Spleen (tissue), 11 donors: ENCODE results near the gene CCNY. TPM values are rescaled to one million over a fixed set of nuclear protein-coding genes. Genes with fewer than 3 reads are reported as not detected.

Experiments
- DNase-seq: peaks from one replicate; pipeline ENCODE4 v3.0.0-alpha.2; 2020
- H3K27ac ChIP-seq, 8 donors: fragments of 200-600 bp; sonication (generic) in 7 of 8; 1 replicate in 4 of 8; 2 replicates in 4 of 8; pipeline versions ENCODE4 v1.5.0 to v1.8.0; 2016 to 2021; ENCODE audit warnings: inconsistent platforms in 4 of 8, mild to moderate bottlenecking in 4 of 8, moderate library complexity in 1 of 8
- H3K27me3 ChIP-seq, 7 donors: fragments of 200-600 bp; sonication (generic) in 6 of 7; replicated peaks in 1 of 7; 1 replicate in 4 of 7; 2 replicates in 3 of 7; pipeline versions ENCODE4 v1.5.0 to v1.8.0; 2016 to 2021; ENCODE audit warnings: inconsistent platforms in 3 of 7, mild to moderate bottlenecking in 1 of 7
- H3K36me3 ChIP-seq, 6 donors: fragments of 200-600 bp; sonication (generic) in 5 of 6; 1 replicate in 4 of 6; 2 replicates in 2 of 6; pipeline versions ENCODE4 v1.5.0 to v1.8.0; 2016 to 2021; ENCODE audit warnings: inconsistent platforms in 2 of 6
- H3K4me1 ChIP-seq, 6 donors: fragments of 200-600 bp; sonication (generic) in 5 of 6; 1 replicate in 3 of 6; 2 replicates in 3 of 6; pipeline versions ENCODE4 v1.5.0 to v1.8.0; 2016 to 2021; ENCODE audit warnings: inconsistent platforms in 3 of 6
- H3K4me3 ChIP-seq, 8 donors: fragments of 200-600 bp; sonication (generic) in 7 of 8; 1 replicate in 4 of 8; 2 replicates in 4 of 8; pipeline versions ENCODE4 v1.5.0 to v1.8.0; 2016 to 2021; ENCODE audit warnings: inconsistent platforms in 4 of 8, mild to moderate bottlenecking in 4 of 8, moderate library complexity in 2 of 8
- H3K9me3 ChIP-seq, 8 donors: fragments of 200-600 bp; sonication (generic) in 7 of 8; 1 replicate in 4 of 8; 2 replicates in 4 of 8; pipeline versions ENCODE4 v1.5.0 to v1.8.0; 2016 to 2021; ENCODE audit warnings: inconsistent platforms in 4 of 8
- POLR2A ChIP-seq, 3 donors: fragments of 450-650 bp; IDR thresholded peaks; one replicate each; pipeline ENCODE4 v1.5.1; 2017; ENCODE audit warnings: antibody characterized with exemption in 3 of 3, mild to moderate bottlenecking in 1 of 3
- POLR2AphosphoS5 ChIP-seq, 3 donors: sonication (generic); formaldehyde crosslinking; IDR thresholded peaks; one replicate each; pipeline ENCODE4 v1.5.1; 2017; ENCODE audit warnings: antibody characterized with exemption in 3 of 3
- WGBS, 5 donors: extraction: QIAGEN DNeasy Blood & Tissue Kit in 3 of 5; methylation state at CpG; one replicate each; pipeline versions ENCODE4 v1.1.5 to v1.1.7; 2013 to 2018; 5-methylcytosine and 5-hydroxymethylcytosine counted together
- intact Hi-C: fragments of 100-400 bp; cut with DNase I; formaldehyde crosslinking; loops from one replicate; pipeline ENCODE4 v1.15.0; 2023; ENCODE audit warnings: low total_unique reads
- polyA plus RNA-seq, 3 donors: library from polyadenylated mRNA; stranded (reverse); fragments of 200-250 nt; gene quantifications; one replicate each; pipeline ENCODE4 v1.2.1, GENCODE V29; 2013
- total RNA-seq, 7 donors: library from RNA; depleted of rRNA in 3 of 7; stranded (reverse); fragments of >200 nt in 3 of 7; fragmentation: NEBNext Ultra II Directional in 4 of 7; extraction: Animal tissue kit (Norgen Biotek cat#: 25700) in 4 of 7; gene quantifications; one replicate each; pipeline versions ENCODE4 v1.1.0 to v1.2.1, GENCODE V29; 2016 to 2021
- TF ChIP-seq, protein P1 (sequence below), 11 experiments: fragments of 200-600 bp in 7 of 11; fragments of 450-650 bp in 4 of 11; sonication (generic) in 4 of 11; IDR thresholded peaks in 8 of 11; conservative IDR thresholded peaks in 3 of 11; 1 replicate in 7 of 11; 2 replicates in 4 of 11; pipeline versions ENCODE4 v1.4.0 to v1.8.0; 2016 to 2021; ENCODE audit warnings: antibody characterized with exemption in 11 of 11, inconsistent platforms in 4 of 11, mild to moderate bottlenecking in 1 of 11
- donor health status: healthy with polysubstance abuse.
- donor health status: DM: no; HTN: no; CAD: no; lungs with moderate emphysema.
- donor health status: DM: no; HTN: no; CAD: no.
- donor health status: Bipolar disorder and iron deficiency.
- donor health status: healthy.
- donor health status: DM: no; HTN: no; CAD: no.
- donor health status: DM: yes; HTN: yes; CAD: no.

CCNY gene
- total and polyA plus RNA-seq, 10 donors: 21.1 to 83.1 (median 52.1) TPM

DNA sequence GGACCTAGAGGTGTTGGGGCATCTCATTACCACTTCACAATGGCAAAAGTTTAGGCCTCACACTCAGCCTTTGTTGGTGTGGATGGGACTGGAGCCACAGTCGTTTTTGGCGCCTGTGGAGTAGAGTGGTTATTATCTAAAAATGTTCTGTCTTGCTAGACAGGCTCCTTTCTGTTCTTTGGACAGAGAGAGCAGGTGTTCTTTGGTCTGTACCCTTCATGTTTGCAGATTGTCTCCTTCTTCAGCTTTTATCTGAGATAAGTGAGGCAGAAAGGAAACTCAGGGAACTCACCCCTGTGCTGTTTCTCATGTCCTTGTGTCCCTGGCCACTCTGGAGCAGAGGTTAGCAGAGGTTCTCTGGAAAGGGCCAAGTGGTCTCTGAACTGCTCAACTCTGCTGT is 103.7 kb downstream of the CCNY start:
- Histone ChIP-seq H3K36me3 (peaks cover 0 to 7% (median 0%) of the 10 kb centered on the region in 6 donors), H3K9me3 (peaks cover 11 to 93% (median 90%) of the 10 kb centered on the region in 8 donors), H3K27ac (no peak overlapping the region), H3K4me1 (peaks cover 0 to 14% (median 4%) of the 10 kb centered on the region in 6 donors), H3K27me3 (no peaks in the 10 kb centered on the region), H3K4me3 (no peak overlapping the region)
- 87 to 100% (median 94%) methylated on average over 2 of the region's 2 CpGs for WGBS, 5 donors
- TF ChIP-seq POLR2AphosphoS5 (IDR thresholded peaks at IDR 0.05): no peak
- TF ChIP-seq, protein P1, sequence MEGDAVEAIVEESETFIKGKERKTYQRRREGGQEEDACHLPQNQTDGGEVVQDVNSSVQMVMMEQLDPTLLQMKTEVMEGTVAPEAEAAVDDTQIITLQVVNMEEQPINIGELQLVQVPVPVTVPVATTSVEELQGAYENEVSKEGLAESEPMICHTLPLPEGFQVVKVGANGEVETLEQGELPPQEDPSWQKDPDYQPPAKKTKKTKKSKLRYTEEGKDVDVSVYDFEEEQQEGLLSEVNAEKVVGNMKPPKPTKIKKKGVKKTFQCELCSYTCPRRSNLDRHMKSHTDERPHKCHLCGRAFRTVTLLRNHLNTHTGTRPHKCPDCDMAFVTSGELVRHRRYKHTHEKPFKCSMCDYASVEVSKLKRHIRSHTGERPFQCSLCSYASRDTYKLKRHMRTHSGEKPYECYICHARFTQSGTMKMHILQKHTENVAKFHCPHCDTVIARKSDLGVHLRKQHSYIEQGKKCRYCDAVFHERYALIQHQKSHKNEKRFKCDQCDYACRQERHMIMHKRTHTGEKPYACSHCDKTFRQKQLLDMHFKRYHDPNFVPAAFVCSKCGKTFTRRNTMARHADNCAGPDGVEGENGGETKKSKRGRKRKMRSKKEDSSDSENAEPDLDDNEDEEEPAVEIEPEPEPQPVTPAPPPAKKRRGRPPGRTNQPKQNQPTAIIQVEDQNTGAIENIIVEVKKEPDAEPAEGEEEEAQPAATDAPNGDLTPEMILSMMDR (IDR thresholded peaks at IDR 0.05 in 8 of 11, conservative IDR thresholded peaks at IDR 0.05 in 3 of 11): no peak
- no peak for TF ChIP-seq POLR2A (IDR thresholded peaks at IDR 0.05)
- intact Hi-C loops: no loop called here
- no peak for DNase-seq

DNA sequence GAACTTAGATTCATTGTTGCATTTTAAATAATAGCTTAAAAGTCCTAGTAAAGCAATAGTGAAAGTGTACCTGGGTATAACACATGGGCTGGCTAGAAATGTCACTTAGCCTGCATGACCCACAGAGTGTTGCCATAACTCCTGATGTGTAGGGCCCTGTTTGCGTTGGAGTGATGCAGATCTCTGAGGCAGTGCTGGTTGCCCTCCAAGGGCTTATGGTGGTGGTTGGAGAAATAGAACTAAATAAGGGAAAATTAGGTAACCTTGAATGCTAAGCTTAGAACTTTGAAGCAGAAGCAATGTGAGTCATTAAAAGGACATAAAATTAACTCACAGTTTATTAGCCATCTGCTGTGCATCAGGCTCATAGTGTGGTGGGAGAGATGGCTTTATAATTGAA is 105.7 kb downstream of the CCNY start:
- H3K27me3 ChIP-seq: no peaks in the 10 kb centered on the region
- peaks cover 0 to 21% (median 16%) of the 10 kb centered on the region in 6 donors for H3K4me1 ChIP-seq
- peaks cover 11 to 87% (median 83%) of the 10 kb centered on the region in 8 donors for H3K9me3 ChIP-seq
- intact Hi-C loops: no loop called here
- WGBS, 5 donors: 82 to 96% (median 88%) methylated on average over 1 of the region's 1 CpG
- TF ChIP-seq, protein P1 (IDR thresholded peaks at IDR 0.05 in 8 of 11, conservative IDR thresholded peaks at IDR 0.05 in 3 of 11): no peak
- TF ChIP-seq POLR2A (IDR thresholded peaks at IDR 0.05) (no peak), POLR2AphosphoS5 (IDR thresholded peaks at IDR 0.05) (no peak)
- H3K27ac ChIP-seq: no peak overlapping the region
- peaks cover 0 to 4% (median 0%) of the 10 kb centered on the region in 6 donors for H3K36me3 ChIP-seq
- DNase-seq: no peak
- H3K4me3 ChIP-seq: no peak overlapping the region

DNA sequence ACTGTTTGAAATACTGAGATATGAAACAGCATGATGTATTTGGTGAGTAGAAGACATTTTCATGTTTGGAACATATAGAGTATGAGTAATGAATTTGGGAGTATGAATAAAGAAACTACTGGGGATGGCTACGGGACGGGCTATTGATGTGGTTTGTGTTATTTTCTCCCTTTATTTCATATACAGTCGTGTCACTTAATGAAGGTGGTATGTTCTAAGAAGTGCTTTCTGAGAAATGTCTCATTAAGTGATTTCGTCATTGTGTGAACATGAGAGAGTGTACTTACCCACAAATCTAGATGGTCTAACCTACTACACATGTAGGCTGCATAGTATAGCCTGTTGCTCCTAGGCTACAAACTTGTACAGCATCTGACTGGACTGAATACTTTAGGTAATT is 106.3 kb downstream of the CCNY start:
- TF ChIP-seq POLR2A (IDR thresholded peaks at IDR 0.05) (no peak), POLR2AphosphoS5 (IDR thresholded peaks at IDR 0.05) (no peak)
- TF ChIP-seq, protein P1 (IDR thresholded peaks at IDR 0.05 in 8 of 11, conservative IDR thresholded peaks at IDR 0.05 in 3 of 11): no peak
- 78 to 91% (median 82%) methylated on average over 4 of the region's 4 CpGs for WGBS, 5 donors
- intact Hi-C loops: no loop called here
- no peaks in the 10 kb centered on the region for H3K36me3 ChIP-seq
- no peak for DNase-seq
- H3K4me3 ChIP-seq: no peak overlapping the region
- peaks cover 11 to 82% (median 78%) of the 10 kb centered on the region in 8 donors for H3K9me3 ChIP-seq
- H3K27ac ChIP-seq: no peak overlapping the region
- peaks cover 5 to 26% (median 21%) of the 10 kb centered on the region in 6 donors for H3K4me1 ChIP-seq
- no peaks in the 10 kb centered on the region for H3K27me3 ChIP-seq

DNA sequence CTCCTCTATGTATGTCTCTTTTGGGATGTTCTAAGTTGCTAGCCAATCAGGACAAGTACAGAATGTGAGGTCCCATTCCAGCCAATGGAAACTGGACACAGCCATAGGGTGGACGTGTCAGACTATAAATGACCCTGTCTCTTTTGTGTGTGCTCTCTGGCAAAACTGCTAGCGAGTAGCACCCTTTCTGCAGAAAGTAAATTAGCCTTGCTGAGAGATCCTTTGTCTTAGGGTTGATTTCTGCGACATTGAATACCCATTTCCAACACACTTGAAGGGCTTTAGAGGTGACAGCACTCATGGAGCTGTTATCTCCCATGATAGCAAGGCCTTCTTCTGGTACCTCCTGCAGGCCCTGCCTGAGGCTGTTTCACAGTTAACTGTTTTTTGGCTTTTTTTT is 107.5 kb downstream of the CCNY start:
- Histone ChIP-seq H3K4me1 (peaks cover 10 to 39% (median 34%) of the 10 kb centered on the region in 6 donors), H3K27ac (peak overlapping the region in 1 of 8 donors; percentile 28), H3K36me3 (no peaks in the 10 kb centered on the region), H3K4me3 (no peak overlapping the region), H3K9me3 (peaks cover 11 to 69% (median 65%) of the 10 kb centered on the region in 8 donors), H3K27me3 (no peaks in the 10 kb centered on the region)
- TF ChIP-seq, protein P1 (IDR thresholded peaks at IDR 0.05 in 8 of 11, conservative IDR thresholded peaks at IDR 0.05 in 3 of 11): no peak
- TF ChIP-seq POLR2A (IDR thresholded peaks at IDR 0.05): no peak
- 96 to 99% (median 98%) methylated on average over 3 of the region's 3 CpGs for WGBS, 5 donors
- no peak for DNase-seq
- intact Hi-C loops: no loop called here
